AG04449 (cell line): Measurements from ENCODE around the gene PARVA.

Source experiments
- CTCF ChIA-PET: fragments of 350-600 bp; formaldehyde crosslinking; extraction: SDS; loops from one replicate; lab custom pipeline; 2021; ENCODE audit warnings: antibody characterized with exemption; lab: Yijun Ruan, JAX
- POLR2A ChIA-PET: fragments of 400-600, 350-600 bp; formaldehyde crosslinking; extraction: SDS; loops from one replicate; lab custom pipeline; 2020; ENCODE audit warnings: antibody characterized with exemption, inconsistent platforms; lab: Yijun Ruan, JAX
- DNase-seq: peaks from one replicate; pipeline ENCODE4 v3.0.0-alpha.2; 2010; ENCODE audit warnings: low read depth, low spot score
- H3K4me3 ChIP-seq: 2 replicates; pipeline ENCODE4 v1.5.1; 2011; ENCODE audit warnings: low read depth, mild to moderate bottlenecking, control low read depth, low read length
- CTCF ChIP-seq: IDR thresholded peaks from one replicate; pipeline ENCODE4 v1.5.1; 2011; ENCODE audit warnings: mild to moderate bottlenecking, moderate library complexity, low read length, control low read depth, inconsistent platforms; ENCODE audit not compliant: insufficient read depth; ENCODE audit errors: missing control alignments

PARVA gene

GRCh38 chr11:12430954-12431595, 53.7 kb downstream of the PARVA start:
- no peak for TF ChIP-seq CTCF
- no peak overlapping the region for H3K4me3 ChIP-seq
- DNase-seq = no peak
- POLR2A ChIA-PET = no interaction called here
- CTCF ChIA-PET = interaction anchor here (1.1 to 1.4 kb wide), 4 partner anchors 9 to 100 kb away, joined by 4 to 5 read pairs (median 5); no protein-coding TSS in a partner anchor

GRCh38 chr11:12432507-12432906, 55.1 kb downstream of the PARVA start:
- DNase-seq = no peak
- ChIA-PET CTCF (interaction anchor here (1.1 to 2.9 kb wide), 5 partner anchors 9 to 144 kb away, joined by 3 to 10 read pairs (median 5); no protein-coding TSS in a partner anchor), POLR2A (no interaction called here)
- no peak overlapping the region for H3K4me3 ChIP-seq
- no peak for TF ChIP-seq CTCF

- DNase-seq = no peak
- ChIA-PET CTCF (interaction anchor here (1.0 to 2.9 kb wide), 5 partner anchors 9 to 145 kb away, joined by 3 to 10 read pairs (median 4); no protein-coding TSS in a partner anchor), POLR2A (interaction anchor here (1.2 to 1.4 kb wide), 3 partner anchors 35 to 245 kb away, joined by 3 to 4 read pairs (median 3); partner anchors contain the start of gene PARVA)
- no peak for TF ChIP-seq CTCF
- no peak overlapping the region for H3K4me3 ChIP-seq
Observed at GRCh38 chr11:12433121-12433520, 55.8 kb downstream of the PARVA start.

GRCh38 chr11:12433571-12434324, 56.4 kb downstream of the PARVA start:
- no peak for TF ChIP-seq CTCF
- peak; percentile 90 for DNase-seq
- POLR2A ChIA-PET = interaction anchor here (1.2 to 1.4 kb wide), 3 partner anchors 35 to 244 kb away, joined by 3 to 4 read pairs (median 3); partner anchors contain the start of gene PARVA
- no peak overlapping the region for H3K4me3 ChIP-seq
- CTCF ChIA-PET = interaction anchor here (1.0 to 2.9 kb wide), 6 partner anchors 8 to 145 kb away, joined by 3 to 10 read pairs (median 4); no protein-coding TSS in a partner anchor

GRCh38 chr11:12434325-12434654, 56.9 kb downstream of the PARVA start:
- POLR2A ChIA-PET = interaction anchor here (1.2 to 1.4 kb wide), 3 partner anchors 36 to 244 kb away, joined by 3 to 4 read pairs (median 3); partner anchors contain the start of gene PARVA
- DNase-seq = no peak
- TF ChIP-seq CTCF = no peak
- CTCF ChIA-PET = interaction anchor here (1.3 to 2.9 kb wide), 3 partner anchors 19 to 103 kb away, joined by 4 to 10 read pairs (median 5); no protein-coding TSS in a partner anchor
- no peak overlapping the region for H3K4me3 ChIP-seq

- CTCF ChIA-PET = interaction anchor here (1.1 to 2.0 kb wide), 2 partner anchors 20 to 104 kb away, joined by 4 read pairs; no protein-coding TSS in a partner anchor
- no peak for TF ChIP-seq CTCF
- H3K4me3 ChIP-seq = no peak overlapping the region
- POLR2A ChIA-PET = no interaction called here
- DNase-seq = no peak
Observed at GRCh38 chr11:12435264-12435663, 57.9 kb downstream of the PARVA start.
